NCI-H2081 (cell line): ENCODE results near the gene GRM7.

Experiments used
- DNase-seq, 2 experiments: peaks; one replicate each; lab custom pipeline; 2025; lab: John Stamatoyannopoulos, UW

GRM7 gene

DNA sequence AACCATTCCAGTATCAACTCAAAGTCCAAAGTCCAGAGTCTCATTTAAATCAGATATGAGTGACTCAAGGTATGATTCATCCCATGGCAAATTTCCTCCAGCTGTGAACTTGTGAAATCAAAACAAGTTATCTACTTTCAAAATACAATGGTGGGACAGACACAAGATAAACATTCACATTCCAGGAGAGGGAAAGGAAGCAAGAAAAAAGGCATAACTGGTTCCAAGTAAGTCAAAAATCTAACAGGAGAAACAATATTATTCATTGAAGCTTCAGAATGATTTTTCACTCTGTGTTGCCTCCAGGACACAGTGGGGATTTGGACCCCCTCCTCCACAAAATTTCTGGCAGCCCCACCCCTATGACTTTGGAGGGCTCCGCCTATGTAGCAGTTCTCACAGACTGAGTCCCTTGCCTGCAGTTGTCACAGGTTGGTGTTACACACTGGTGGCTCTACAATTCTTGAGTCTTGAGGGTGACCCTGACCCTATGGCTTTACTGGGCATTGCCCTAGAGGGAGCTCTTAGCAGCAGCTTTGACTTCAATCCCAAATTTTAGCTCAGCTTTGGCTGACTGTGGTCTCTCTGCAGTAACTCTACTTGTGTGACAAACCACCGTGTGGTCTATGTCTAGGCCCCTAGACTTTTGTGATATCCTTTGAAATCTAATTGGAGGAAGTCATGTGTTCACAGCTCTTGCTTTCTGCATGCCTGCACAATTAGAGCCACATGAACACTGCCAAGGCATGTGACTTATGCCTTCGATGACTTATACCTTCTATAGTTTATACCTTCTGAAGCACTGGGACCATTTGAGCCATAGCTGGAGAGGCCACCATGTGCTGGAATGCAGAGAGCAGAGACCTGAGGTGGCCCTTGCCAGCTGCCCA lies 644.2 kb downstream of the GRM7 start:
- DNase-seq, result no peak

DNA sequence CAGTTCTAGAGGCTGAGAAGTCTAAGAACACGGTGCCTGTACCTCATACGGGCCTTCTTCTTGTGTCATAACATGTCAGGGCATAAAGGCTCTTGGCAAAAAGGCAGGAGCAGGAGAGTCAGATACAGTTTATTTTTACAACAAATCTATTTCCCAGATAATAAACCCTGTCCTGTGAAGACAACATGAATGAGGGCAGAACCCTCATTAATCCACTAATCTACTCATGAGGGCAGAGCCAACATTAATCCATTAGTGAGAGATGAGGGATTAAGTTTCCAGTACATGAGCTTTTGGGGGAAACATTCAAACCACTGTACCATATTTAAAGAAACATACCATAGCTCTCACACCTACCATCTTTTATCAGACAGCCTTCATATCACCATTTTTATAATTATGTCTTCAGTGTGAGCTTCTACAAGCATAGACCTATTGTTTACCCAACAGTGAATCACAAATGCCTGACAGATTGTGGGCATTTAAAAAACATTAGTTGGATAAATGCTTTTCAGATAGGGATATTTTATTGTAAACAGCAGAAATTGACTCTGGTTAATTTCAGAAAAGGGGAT lies 645.8 kb downstream of the GRM7 start:
- no peak for DNase-seq

GRCh38 chr3:7508821-7509220 lies 647.9 kb downstream of the GRM7 start:
- no peak for DNase-seq

DNA sequence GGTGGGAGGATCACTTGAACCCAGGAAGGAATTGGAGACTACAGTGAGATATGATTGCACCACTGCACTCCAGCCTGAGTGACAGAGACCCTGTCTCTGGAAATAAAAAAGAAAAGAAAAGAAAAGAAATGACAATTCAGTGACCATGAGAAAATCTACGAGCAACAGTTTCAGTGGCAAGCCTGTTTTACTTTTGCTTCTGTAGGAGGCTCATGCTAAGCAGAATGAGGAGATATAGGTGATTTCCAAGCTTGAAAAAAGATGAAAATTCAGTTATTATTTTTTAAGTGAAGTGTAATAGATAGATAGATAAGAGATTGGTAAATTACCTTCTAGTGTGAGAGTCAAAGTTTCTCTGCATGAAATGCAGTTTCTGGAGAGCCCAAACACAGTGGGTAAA lies 651.1 kb downstream of the GRM7 start:
- DNase-seq, result no peak

DNA sequence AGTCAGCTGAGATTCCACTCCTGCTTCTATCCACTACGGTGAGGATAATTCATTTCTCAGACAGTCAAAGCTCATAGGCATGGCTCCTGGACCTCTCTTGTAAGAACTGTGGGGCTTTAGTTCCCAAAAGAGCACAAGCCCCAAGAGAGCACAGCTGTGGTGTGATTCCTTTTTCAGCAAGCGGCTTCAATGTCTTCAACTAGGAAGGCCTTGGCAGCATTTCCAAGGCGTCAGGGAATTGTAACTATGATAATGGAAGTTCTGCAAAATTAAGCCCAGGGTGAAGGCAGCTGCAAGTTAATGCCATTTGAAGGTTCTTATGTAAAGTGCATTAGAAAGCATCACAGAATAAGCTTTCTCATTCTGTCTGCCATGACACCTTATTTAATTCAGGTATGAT lies 657.1 kb downstream of the GRM7 start:
- peak in 1 of 2 experiments; percentile 6 for DNase-seq

GRCh38 chr3:7518456-7518855 lies 657.5 kb downstream of the GRM7 start:
- DNase-seq, result peak in 1 of 2 experiments; percentile 19

DNA sequence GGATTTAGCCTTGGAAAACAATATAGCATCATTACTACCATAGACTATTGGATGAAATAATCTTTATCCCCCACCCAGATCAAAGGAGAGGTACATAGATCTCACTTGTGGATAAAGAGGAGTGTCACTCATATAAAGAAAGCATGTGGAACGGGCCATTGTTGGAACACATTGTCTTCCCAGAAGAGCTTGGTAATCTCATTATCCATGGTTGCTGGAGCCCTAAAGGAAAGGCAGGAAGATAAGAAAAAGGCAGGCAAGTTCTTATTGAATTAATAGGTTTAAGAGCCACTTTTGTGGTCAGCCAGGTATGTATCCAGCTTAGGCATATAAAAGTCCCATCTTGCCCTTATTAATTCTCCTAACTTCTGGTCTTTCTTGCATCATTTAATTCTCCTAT lies 659.1 kb downstream of the GRM7 start:
- no peak for DNase-seq

DNA sequence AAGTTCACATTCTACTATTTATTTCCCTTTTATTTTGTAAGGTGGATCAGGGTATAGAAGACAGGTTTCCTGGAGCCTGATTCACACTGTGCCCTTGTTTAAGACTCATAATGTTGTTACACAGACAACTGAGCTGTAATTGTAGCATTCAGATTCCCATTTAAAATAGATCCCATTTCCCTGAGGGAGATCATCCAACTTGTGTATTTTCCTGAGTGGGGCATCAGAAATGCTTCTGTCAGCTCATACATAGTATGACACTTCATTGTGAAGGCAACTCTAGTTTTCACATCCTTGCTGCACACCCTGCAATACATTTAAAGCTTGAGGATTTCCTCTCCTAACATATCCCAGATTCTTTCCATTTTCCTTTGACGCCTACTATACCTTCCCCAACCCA lies 659.7 kb downstream of the GRM7 start:
- DNase-seq, result no peak

DNA sequence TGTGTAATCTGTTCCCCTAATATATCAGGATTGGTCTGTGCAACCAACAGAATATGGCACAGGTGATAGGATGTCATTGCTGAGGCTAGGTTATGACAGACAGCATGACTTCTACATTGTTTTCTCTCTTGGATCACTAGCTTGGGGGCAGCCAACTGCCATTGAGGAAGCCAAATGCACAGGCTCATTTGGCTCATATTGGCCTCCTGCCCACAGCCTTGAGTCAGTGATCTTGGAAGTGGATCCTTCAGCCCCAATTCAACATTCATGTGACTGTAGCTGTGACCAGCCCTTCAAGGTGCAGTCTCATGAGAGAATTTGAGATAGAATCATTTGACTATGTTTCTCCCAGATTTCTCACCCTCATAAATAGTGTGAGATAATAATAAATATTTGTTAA lies 675.6 kb downstream of the GRM7 start:
- DNase-seq, result peak in 1 of 2 experiments; percentile 1

- no peak for DNase-seq
These were observed 676.0 kb downstream of the GRM7 start for GRCh38 chr3:7536921-7537320.

- DNase-seq, result peak in 1 of 2 experiments; percentile 9
These were observed 682.5 kb downstream of the GRM7 start for GRCh38 chr3:7543294-7543880.

DNA sequence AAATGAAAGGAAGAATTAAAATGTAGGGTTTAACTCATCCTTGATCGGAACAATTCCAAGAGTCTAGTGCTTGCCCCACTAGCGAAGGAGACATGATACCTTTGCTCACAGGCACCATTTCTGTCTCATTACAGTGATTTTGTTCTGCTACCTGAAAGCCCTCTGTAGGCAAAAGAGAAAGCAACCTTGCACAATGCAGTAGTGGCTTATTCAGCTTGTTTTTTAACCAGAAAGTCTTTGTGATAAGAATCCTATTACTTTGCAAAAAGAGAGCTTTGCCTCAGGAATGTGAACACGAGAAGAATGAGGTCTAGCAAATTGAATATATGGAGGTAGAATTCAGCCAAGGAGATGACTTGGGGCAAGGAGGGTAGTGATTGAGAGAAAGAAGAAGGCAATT lies 684.4 kb downstream of the GRM7 start:
- DNase-seq, result no peak

DNA sequence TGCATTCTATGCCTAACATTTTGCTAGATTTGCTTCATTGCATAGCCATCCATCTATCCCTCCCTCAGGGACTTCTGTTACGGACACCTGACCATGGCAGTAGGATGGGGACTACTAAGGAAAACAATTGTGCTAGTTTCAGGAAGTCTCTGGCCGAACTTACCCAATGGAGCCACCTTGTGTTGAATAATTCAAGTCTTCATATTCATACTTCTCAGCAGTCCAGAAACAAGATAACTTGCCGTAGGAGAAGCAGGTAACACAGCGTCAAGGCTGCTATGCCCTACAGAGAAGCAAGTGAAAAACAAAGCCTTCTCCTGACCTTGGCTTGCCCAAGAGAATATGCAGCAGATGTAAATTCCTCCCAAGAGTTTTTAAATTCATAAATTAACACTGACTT lies 685.3 kb downstream of the GRM7 start:
- DNase-seq, result no peak

DNA sequence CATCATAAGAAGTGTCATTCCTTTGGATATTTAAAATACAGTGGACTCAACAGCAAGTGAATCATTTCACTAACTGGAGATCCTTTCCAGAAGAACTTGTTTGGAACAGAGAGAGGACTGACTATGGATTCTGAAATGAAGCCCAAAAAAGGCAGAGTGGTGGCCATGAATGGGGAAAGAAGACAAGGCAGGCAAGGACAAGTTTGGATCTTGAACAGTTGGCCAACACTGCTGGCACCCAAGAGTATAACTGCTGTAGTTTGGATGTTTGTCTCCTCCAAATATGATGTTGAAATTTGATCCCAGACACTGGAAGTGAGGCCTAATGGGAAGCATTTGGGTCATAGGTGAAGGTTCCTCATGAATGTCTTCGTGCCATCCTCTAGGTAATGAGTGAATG lies 686.9 kb downstream of the GRM7 start:
- DNase-seq, result no peak

DNA sequence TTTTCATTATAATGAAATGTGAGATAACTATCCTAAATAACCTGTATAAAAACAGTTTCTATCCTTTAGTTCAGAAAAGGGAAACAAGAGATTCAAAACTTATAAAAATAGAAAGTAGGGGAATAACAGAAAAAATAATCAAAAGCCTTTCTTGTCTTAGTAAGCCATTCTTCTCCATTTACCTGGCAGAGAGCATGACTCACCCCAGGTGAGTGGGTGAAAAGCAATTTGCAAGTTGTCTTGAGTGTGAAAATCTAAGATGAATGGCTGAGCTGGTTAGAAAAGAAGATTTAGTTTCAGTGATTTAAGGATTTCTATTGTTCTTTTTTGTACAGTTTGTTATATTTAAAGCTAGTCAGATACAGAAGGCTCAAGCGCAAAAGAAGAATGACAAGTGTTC lies 702.0 kb downstream of the GRM7 start:
- no peak for DNase-seq

GRCh38 chr3:7565574-7565973 lies 704.7 kb downstream of the GRM7 start:
- no peak for DNase-seq

- DNase-seq, result no peak
These were observed 706.2 kb downstream of the GRM7 start for GRCh38 chr3:7567160-7567559.

DNA sequence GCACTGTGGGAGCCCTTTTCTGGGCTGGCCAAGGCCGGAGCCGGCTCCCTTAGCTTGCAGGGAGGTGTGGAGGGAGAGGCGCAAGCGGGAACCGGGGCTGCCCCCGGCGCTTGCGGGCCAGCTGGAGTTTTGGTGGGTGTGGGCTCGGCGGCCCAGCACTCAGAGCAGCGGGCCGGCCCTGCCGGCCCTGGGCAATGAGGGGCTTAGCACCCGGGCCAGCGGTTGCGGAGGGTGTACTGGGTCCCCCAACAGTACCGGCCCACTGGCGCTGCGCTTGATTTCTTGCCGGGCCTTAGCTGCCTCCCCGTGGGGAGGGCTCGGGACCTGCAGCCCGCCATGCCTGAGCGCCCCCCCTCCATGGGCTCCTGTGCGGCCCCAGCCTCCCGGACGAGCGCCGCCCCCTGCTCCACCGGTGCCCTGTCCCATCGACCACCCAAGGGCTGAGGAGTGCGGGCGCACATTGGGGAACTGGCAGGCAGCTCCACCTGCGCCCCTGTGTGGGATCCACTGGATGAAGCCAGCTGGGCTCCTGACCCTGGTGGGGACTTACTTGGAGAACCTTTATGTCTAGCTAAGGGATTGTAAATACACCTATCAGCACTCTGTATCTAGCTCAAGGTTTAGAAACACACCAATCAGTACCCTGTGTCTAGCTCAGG lies 707.7 kb downstream of the GRM7 start:
- DNase-seq, result no peak

- no peak for DNase-seq
These were observed 712.4 kb downstream of the GRM7 start for GRCh38 chr3:7573330-7573729.

DNA sequence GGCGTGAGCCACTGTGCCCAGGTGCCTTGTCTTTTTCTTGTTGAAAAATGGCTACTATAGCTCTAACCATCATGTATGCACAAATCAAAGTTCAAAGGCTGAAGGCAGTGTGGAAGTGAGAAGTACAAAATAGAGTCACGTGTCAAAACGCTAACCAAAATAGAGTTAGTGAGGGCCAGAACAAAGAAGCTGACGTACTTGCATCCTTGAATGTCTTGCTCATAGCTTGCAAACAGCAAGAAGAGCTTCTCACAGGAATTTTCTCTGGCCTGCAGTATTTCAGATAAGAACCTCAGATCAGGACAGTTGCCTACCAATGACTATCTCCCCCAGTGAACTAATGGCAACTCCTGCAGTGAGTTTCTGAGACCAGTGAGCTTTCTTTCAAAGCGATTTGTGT lies 713.5 kb downstream of the GRM7 start:
- DNase-seq, result no peak

DNA sequence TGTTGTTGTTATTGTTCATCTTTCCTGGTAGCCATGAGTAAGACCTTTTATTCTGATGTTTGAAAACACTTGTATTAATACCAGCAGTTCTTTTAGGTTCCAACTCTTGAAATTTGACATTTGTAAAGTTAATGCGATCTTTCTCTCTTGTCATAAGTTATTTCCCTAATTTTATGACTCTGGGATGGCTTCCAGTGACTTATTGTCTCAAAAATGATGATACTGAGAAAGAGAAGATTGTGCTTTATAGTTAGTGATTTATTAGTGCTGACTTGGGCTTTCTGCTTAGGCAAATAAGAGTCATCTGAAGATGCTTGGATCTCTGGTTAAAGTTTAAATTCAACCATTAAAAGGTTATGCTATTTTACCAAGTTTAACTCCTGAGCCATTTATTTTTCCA lies 715.2 kb downstream of the GRM7 start:
- DNase-seq, result no peak

DNA sequence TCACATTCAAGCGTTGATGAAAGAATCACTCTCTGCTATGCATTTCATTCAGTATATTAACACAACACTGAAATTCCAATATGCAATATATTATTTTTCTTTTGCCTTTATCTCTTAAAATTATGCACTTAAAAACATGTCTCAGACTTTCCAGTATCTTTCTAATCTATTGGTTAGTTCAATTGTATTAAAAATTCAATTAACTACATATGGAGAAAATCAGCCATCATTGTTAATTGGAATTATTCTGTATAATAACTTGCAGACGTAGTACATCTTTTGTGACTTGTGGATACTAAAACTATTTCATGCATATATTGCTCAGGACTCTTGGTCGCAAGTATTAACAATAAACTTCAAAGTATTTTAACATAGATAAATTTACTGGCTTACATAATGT lies 715.6 kb downstream of the GRM7 start:
- no peak for DNase-seq

GRCh38 chr3:7577513-7577912 lies 716.6 kb downstream of the GRM7 start:
- DNase-seq, result no peak
